CD4-positive, alpha-beta T cell treated with Interleukin-4 for 1 hour (primary cell): Measurements from ENCODE around the gene DCTN1.

ENCODE experiments used
- DNase-seq, 2 donors: peaks; one replicate each; pipeline ENCODE4 v3.0.0-alpha.2; 2020 to 2022

The DCTN1 gene

GRCh38 chr2:74316627-74317295 is 63.4 kb downstream of the DCTN1 start:
- no peak for DNase-seq

DNA sequence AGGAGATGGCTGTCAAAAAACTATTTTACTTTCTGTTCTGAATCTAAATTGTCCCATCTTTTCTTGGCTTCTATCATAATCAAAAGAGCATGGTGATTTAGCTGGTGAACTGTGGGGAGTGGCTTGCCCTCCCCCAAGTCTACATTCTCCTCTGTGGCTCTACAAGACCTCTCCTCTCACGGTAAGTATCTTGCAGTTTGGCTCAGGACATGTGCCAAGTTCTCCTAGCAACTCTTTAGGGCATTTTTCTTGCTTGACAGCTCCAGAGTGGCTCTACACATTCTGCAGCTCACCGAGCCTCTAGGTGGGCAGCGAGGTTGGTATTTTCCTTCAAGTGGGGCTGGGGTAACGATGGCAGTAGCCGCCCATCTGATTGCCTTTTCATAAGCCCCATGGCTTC is 66.0 kb downstream of the DCTN1 start:
- DNase-seq, result no peak

GRCh38 chr2:74313497-74313896 is 66.6 kb downstream of the DCTN1 start:
- no peak for DNase-seq

DNA sequence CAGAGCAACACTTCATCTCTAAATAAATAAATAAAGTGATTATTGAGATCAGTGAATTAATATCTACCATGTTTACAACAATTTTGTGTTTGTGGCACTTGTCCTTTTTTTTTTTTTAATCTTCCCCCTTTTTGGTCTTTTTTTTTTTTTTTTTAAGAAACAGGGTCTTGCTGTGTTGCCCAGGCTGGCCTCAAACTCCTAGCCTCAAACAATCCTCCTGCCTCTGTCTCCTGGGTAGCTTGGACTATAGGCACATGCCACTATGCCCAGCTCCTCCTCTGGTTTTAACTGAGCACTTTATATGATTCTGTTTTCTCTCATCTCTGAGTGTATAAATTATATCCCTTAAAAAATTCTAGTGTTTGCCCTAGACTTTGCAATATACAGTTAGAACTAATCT is 67.2 kb downstream of the DCTN1 start:
- DNase-seq, result no peak
